Calu3 (cell line): ENCODE measurements around the gene ZNF521. TPM values are rescaled to one million over a fixed set of nuclear protein-coding genes. Genes with fewer than 3 reads are reported as not detected.

ENCODE experiments used
- Bru-seq: library from RNA; stranded (reverse); fragments of 400-500 nt; gene quantifications from one replicate; lab custom pipeline; 2021; lab: Mats Ljungman, UMichigan
- BruChase-seq, 2 experiments: library from RNA; stranded (reverse); fragments of 400-500 nt; gene quantifications; one replicate each; lab custom pipeline; 2021; lab: Mats Ljungman, UMichigan
- BruUV-seq: library from RNA; stranded (reverse); fragments of 400-500 nt; replicated peaks from 2 replicates; lab custom pipeline; 2021; lab: Mats Ljungman, UMichigan
- CTCF ChIA-PET: fragments of 300-600 bp; sonication (Branson Sonifier 250); formaldehyde crosslinking; loops from one replicate; lab custom pipeline; 2022; ENCODE audit warnings: antibody characterized with exemption; lab: Charles Lee
- DNase-seq: peaks from one replicate; pipeline ENCODE4 v3.0.0; 2022
- H3K27ac Mint-ChIP-seq: one replicate; pipeline ENCODE4 v1.8.0; 2022; ENCODE audit warnings: mixed read lengths; ENCODE audit not compliant: unreplicated experiment
- H3K27me3 Mint-ChIP-seq: one replicate; pipeline ENCODE4 v1.8.0; 2022; ENCODE audit warnings: mixed read lengths; ENCODE audit not compliant: unreplicated experiment
- H3K36me3 Mint-ChIP-seq: one replicate; pipeline ENCODE4 v1.8.0; 2022; ENCODE audit warnings: mild to moderate bottlenecking, moderate library complexity, mixed read lengths; ENCODE audit not compliant: insufficient read depth, unreplicated experiment
- H3K4me1 Mint-ChIP-seq: one replicate; pipeline ENCODE4 v1.8.0; 2022; ENCODE audit warnings: mild to moderate bottlenecking, low read depth, mixed read lengths; ENCODE audit not compliant: unreplicated experiment
- H3K4me3 Mint-ChIP-seq: one replicate; pipeline ENCODE4 v1.8.0; 2022; ENCODE audit warnings: mild to moderate bottlenecking, low read depth, moderate library complexity, mixed read lengths; ENCODE audit not compliant: unreplicated experiment
- H3K9me3 Mint-ChIP-seq: one replicate; pipeline ENCODE4 v1.8.0; 2022; ENCODE audit warnings: low read depth, mixed read lengths; ENCODE audit not compliant: unreplicated experiment
- intact Hi-C: fragments of 100-400 bp; cut with micrococcal nuclease; formaldehyde crosslinking; loops from one replicate; pipeline ENCODE4 v1.10.0; 2022; ENCODE audit not compliant: unreplicated experiment
- long read RNA-seq: library from polyadenylated mRNA; stranded (forward); transcript quantifications from one replicate; pipeline ENCODE4 v2.0.0, GENCODE V29; 2022
- total RNA-seq: library from RNA; stranded (reverse); gene quantifications from 2 replicates; pipeline ENCODE4 v1.2.3, GENCODE V29; 2022
- TF ChIP-seq, protein P1 (sequence below): fragments of 200-600 bp; IDR thresholded peaks from one replicate; pipeline ENCODE4 v1.8.0; 2022; ENCODE audit warnings: antibody characterized with exemption; ENCODE audit not compliant: unreplicated experiment

ZNF521 gene
- total RNA-seq (0.07 TPM in 1 of 2 replicates, not detected in the other), Bru-seq, nascent RNA (percentile 15 among the genes with signal in this experiment), BruChase-seq, experiment 1, labeled RNA remaining after a 6-hour chase (percentile 3 among the genes with signal in this experiment), BruChase-seq, experiment 2, labeled RNA remaining after a 2-hour chase (percentile 4 among the genes with signal in this experiment)
- long read RNA-seq, result 0 reads

GRCh38 chr18:25351777-25352628 is at the start of gene ZNF521:
ZNF521 (minus strand) TSS chr18:25352166; CDS start chr18:25350946, 1,220 bp downstream.
- peak; percentile 69 for DNase-seq
- Mint-ChIP-seq H3K27me3 (peaks cover 19% of the 10 kb centered on the region), H3K9me3 (peaks cover 4% of the 10 kb centered on the region), H3K4me1 (no peaks in the 10 kb centered on the region), H3K4me3 (peak within 1 kb of the TSS; percentile 70), H3K27ac (no peak within 1 kb of the TSS), H3K36me3 (peaks cover 14% of the 10 kb centered on the region)
- intact Hi-C loops, result no loop called here
- CTCF ChIA-PET, result interaction anchor here (0.6 to 0.7 kb wide), 2 partner anchors 686 to 699 kb away, joined by 7 to 10 read pairs; no protein-coding TSS in a partner anchor
- no TSS peak for BruUV-seq
- TF ChIP-seq, protein P1, sequence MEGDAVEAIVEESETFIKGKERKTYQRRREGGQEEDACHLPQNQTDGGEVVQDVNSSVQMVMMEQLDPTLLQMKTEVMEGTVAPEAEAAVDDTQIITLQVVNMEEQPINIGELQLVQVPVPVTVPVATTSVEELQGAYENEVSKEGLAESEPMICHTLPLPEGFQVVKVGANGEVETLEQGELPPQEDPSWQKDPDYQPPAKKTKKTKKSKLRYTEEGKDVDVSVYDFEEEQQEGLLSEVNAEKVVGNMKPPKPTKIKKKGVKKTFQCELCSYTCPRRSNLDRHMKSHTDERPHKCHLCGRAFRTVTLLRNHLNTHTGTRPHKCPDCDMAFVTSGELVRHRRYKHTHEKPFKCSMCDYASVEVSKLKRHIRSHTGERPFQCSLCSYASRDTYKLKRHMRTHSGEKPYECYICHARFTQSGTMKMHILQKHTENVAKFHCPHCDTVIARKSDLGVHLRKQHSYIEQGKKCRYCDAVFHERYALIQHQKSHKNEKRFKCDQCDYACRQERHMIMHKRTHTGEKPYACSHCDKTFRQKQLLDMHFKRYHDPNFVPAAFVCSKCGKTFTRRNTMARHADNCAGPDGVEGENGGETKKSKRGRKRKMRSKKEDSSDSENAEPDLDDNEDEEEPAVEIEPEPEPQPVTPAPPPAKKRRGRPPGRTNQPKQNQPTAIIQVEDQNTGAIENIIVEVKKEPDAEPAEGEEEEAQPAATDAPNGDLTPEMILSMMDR, result no peak

GRCh38 chr18:25399554-25399953 is 47.6 kb upstream of the ZNF521 start:
- TF ChIP-seq, protein P1, result no peak
- intact Hi-C loops, result no loop called here
- no peaks in the 10 kb centered on the region for H3K4me1 Mint-ChIP-seq
- H3K27ac Mint-ChIP-seq, result no peak overlapping the region
- peaks cover 5% of the 10 kb centered on the region for H3K9me3 Mint-ChIP-seq
- H3K4me3 Mint-ChIP-seq, result no peak overlapping the region
- CTCF ChIA-PET, result no interaction called here
- no peaks in the 10 kb centered on the region for H3K36me3 Mint-ChIP-seq
- peaks cover 8% of the 10 kb centered on the region for H3K27me3 Mint-ChIP-seq
- no peak for DNase-seq
- no TSS peak for BruUV-seq

- Mint-ChIP-seq H3K4me1 (no peaks in the 10 kb centered on the region), H3K36me3 (no peaks in the 10 kb centered on the region), H3K4me3 (no peak overlapping the region), H3K27me3 (peaks cover 10% of the 10 kb centered on the region), H3K27ac (no peak overlapping the region), H3K9me3 (peaks cover 9% of the 10 kb centered on the region)
- no peak for DNase-seq
- no TSS peak for BruUV-seq
- intact Hi-C loops, result no loop called here
- CTCF ChIA-PET, result interaction anchor here (0.6 kb wide), 1 partner anchor 1001 kb away, joined by 21 read pairs; no protein-coding TSS in a partner anchor
- TF ChIP-seq, protein P1, result no peak
Measured at GRCh38 chr18:25392192-25392591, 40.2 kb upstream of the ZNF521 start.

DNA sequence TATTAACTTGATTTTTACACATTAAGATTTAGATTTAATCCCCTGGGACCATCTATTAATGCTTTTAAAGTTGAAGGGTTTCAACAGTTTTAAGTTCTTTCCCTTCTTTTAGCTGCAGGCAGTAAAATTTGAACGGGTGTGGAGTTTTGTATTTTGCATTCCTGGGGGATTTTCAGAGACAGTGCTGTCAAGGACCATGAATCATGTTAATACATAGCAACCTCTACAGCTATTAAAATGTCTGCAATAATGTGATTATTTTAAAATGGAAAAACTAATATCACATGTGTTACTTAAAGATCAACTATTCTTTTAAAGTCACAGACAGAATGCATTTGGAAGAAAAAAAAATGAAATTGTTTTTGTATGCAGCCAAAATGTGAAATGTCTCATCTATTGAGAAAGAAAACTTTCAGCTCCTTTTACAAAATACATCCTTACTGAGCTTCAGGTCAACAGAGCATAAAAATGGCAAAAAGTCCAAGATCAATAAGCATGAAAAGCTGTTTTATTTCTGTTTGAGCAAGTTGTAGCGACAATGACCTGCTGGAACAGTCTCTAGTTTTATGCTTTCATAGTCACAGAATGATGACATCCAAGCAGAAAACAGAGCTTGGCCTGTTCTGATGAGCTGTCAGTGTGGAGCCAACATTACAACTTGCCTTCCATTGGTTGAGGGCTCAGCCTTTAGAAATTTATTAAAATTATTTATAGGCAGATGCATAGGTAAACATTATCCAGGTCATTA is 21.6 kb upstream of the ZNF521 start:
- CTCF ChIA-PET, result no interaction called here
- TF ChIP-seq, protein P1, result no peak
- Mint-ChIP-seq H3K27me3 (peaks cover 23% of the 10 kb centered on the region), H3K27ac (no peak overlapping the region), H3K36me3 (no peaks in the 10 kb centered on the region), H3K4me1 (no peaks in the 10 kb centered on the region), H3K4me3 (no peak overlapping the region), H3K9me3 (no peaks in the 10 kb centered on the region)
- no TSS peak for BruUV-seq
- no peak for DNase-seq
- intact Hi-C loops, result no loop called here
